Subcutaneous adipose tissue (tissue), 4 donors: ENCODE measurements around the gene TP73. TPM values are rescaled to one million over a fixed set of nuclear protein-coding genes. Genes with fewer than 3 reads are reported as not detected.

Source experiments
- total RNA-seq, 4 donors: library from RNA; depleted of rRNA; stranded (reverse); fragments of >200 nt; gene quantifications; one replicate each; pipeline ENCODE4 v1.1.0, GENCODE V29; 2016
- TF ChIP-seq, protein P1 (sequence below): fragments of 450-650 bp; IDR thresholded peaks from one replicate; pipeline ENCODE4 v1.5.1; 2016; ENCODE audit warnings: low read depth, mild to moderate bottlenecking, control low read depth, antibody characterized with exemption, moderate library complexity

TP73 gene
- total RNA-seq, 4 donors from 2014 or later, result 0.17 TPM; not detected in 3

DNA sequence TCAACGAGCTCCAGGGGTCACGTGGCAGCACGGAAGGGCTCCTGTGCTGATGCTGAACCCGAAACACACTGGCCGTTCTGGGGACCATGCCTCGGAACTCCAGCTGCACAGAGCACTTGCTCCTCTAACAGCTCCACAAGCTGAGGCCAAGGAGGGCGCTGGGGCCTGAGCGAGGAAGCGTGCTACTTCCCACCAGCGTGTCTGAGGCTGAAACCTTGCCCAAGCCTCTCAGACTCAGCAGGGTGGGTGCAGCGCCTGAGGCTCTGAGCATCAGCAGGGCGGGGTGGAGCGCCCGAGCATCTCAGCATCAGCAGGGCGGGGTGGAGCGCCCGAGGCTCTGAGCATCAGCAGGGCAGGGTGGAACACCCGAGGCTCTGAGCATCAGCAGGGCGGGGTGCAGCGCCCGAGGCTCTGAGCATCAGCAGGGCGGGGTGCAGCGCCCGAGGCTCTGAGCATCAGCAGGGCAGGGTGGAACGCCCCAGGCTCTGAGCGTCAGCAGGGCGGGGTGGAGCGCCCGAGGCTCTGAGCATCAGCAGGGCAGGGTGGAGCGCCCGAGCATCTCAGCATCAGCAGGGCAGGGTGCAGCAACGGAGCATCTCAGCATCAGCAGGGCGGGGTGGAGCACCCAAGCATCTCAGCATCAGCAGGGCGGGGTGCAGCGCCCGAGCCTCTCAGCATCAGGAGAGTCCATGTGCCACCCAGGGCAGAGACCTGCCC, 12.0 kb upstream of the TP73 start:
- TF ChIP-seq, protein P1, sequence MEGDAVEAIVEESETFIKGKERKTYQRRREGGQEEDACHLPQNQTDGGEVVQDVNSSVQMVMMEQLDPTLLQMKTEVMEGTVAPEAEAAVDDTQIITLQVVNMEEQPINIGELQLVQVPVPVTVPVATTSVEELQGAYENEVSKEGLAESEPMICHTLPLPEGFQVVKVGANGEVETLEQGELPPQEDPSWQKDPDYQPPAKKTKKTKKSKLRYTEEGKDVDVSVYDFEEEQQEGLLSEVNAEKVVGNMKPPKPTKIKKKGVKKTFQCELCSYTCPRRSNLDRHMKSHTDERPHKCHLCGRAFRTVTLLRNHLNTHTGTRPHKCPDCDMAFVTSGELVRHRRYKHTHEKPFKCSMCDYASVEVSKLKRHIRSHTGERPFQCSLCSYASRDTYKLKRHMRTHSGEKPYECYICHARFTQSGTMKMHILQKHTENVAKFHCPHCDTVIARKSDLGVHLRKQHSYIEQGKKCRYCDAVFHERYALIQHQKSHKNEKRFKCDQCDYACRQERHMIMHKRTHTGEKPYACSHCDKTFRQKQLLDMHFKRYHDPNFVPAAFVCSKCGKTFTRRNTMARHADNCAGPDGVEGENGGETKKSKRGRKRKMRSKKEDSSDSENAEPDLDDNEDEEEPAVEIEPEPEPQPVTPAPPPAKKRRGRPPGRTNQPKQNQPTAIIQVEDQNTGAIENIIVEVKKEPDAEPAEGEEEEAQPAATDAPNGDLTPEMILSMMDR, result no peak

DNA sequence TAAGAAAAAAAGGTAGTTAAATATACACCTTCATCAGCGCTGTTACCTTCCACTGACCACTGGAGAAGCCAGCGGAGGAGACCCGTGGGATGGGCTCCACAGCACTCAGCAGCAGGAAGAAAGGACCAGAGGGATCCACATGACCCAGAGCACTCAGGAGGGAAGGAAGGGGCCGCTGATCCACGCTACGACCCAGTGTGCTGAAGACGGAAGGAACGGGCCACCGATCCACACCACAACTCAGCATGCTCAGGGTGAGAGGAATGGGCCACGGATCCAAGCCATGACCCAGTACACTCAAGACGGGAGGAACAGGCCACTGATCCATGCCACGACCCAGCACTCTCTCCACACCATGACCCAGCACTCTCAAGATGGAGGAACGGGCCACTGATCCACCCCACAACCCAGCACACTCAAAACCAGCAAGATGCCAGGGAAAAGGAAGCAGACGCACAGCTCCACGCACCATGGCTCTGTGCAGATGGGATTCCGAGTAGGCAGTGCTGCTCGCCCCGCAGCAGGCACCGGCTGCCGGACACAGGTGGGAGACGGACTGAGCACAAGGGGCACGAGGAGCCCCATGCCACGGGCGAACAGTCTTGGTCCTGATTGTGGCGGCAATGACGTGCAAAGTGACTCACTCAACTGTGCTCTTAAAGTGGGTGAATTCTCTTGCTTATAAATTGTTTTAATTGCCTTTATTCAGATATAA, 11.1 kb upstream of the TP73 start:
- TF ChIP-seq, protein P1, result no peak

DNA sequence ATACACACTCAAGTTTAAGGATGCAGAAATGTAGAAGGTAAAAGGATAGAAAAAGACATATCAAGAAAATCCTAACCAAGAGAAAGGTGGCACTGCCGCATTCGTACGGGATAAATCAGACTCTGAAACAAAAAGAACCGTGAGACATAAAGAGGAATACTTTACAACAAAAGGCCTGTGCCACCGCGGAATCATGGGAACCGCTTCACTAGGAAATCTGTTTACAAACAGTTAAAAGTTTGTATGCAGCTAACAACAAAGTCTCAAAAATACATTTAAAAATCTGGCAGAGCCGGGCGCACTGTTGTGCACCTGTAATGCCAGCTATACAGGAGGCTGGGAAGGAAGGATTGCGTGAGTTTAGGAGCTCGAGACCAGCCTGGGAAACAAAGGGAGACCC, 10.5 kb upstream of the TP73 start:
- TF ChIP-seq, protein P1, result no peak

DNA sequence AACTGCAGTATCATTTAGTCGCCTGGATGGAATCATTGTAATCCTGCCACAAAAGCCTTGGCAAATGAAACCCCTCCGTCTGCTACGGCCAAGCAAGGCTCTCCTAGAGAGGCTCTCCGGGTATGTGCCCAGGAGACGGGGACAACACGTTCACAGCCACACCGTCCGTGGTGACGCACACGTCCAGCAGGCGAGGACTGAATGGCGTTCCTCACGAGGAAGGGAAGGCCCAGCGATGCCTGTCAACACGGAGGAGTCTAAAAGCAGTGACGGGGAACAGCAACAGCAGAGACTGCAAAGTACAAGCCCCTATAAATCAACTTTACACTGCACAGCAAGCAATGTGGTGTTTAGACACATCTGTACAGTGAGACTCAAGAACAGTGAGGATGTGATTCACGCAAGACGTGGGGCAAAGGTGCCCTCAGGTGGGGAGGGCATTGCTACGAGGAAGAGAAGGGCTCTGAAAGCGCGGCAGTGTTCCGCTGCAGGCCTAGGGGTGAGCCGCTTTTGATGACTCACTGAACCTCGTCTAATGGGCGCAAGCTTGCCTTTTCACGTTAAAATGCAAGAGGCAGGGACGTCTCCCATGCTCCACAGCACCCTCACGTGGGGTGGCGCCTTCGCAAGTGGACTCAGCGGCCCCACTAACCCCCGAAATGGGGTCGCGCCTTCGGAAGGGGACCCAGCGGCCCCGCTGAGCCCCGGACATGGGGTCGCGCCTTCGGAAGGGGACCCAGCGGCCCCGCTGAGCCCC, 9.2 kb upstream of the TP73 start:
- TF ChIP-seq, protein P1, result no peak

DNA sequence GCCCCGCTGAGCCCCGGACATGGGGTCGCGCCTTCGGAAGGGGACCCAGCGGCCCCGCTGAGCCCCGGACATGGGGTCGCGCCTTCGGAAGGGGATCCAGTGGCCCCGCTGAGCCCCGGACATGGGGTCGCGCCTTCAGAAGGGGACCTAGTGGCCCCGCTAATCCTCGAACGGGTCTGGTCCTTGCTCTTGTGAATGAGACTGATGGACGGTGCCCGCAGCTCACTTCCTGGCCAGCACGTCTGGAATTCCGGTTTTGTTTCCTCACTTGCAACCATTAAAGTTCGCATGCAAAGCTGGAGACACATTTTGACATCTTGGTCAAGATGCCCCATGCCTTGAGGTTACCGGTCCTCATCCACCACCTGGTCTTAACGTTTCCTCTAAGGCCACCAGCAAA, 8.0 kb upstream of the TP73 start:
- TF ChIP-seq, protein P1, result no peak

DNA sequence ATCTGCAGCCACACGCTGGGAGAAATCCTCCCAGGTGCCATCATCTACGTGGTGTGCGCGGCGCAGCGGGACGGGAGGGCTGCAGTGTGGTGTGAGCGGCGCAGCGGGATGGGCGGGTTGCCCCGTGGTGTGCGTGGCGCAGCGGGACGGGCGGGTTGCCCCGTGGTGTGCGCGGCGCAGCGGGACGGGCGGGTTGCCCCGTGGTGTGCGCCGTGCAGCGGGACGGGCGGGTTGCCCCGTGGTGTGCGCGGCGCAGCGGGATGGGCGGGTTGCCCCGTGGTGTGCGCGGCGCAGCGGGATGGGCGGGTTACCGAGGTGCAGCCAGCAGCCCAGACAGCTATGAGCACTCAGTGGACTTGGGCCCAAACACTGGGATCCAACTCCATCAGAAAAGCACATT, 7.1 kb upstream of the TP73 start:
- TF ChIP-seq, protein P1, result no peak
